HG03066 (cell line): Measurements from ENCODE around the gene CDKL5.
"Not testable (repeated sequence)": the region's sequence is repeated elsewhere in the genome, so short reads cannot be mapped to it uniquely, and the experiment has no call there.

Experiments
- ATAC-seq: cut with Tn5 transposase; IDR thresholded peaks from one replicate; pipeline ENCODE4 v1.9.1; 2021; ENCODE audit warnings: low read depth; ENCODE audit not compliant: unreplicated experiment

Gene CDKL5

DNA sequence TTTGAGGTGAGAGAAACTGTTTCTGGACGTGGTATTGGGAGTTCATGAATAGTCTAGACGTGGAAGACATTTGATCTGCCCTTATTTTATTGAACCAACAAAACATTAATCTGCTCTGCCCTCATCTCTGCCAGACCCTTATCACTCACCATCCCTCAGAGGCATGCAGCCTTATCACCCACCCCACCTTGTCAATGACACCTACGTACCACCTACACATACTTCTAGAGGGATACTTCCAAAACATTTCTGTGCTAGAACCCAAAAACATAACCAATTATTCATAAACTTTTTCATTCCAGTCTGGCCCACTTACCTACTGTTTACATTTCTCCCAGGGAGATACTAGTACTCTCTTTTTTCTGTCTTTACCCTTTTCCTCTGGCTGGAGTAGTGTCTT is 141.3 kb downstream of the CDKL5 start:
- ATAC-seq: no peak

DNA sequence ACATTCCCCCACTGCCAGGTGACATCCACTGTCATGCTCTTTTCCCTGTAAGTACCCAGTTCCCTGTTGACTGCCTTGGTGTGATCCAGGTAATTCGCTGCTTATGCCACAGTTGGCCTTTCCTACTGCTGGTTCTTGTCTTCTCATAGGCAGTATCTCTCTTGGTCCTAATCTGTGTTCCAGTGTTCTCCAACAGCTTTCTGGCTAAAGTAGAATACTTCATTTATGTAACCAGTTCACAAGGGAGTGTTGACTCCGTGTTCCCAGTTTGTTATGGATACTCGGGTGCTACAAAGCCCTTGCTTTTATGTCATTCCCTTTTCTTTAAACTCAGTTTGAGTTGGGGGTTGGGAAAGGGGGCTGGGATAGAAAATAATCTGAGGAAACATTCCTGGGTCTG is 148.1 kb downstream of the CDKL5 start:
- no peak for ATAC-seq

DNA sequence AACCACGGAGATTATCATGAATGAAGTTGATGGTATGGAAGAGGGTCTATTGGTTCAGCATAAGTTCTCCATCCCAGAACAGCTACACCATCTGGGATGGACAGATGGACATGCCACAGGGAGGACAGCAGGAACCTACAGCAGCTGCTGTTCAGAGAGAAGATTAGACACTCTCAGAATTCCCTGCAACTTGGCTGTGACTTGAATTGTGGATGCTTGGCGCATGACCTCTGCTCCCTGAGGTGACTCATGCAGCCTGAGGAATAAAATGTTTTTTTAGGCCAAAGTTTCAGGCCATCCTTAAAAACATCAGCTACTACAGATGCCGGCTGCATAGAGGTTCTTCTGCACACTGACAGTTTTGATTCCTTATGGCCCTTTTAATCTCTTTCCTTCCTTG is 149.2 kb downstream of the CDKL5 start:
- ATAC-seq: no peak

DNA sequence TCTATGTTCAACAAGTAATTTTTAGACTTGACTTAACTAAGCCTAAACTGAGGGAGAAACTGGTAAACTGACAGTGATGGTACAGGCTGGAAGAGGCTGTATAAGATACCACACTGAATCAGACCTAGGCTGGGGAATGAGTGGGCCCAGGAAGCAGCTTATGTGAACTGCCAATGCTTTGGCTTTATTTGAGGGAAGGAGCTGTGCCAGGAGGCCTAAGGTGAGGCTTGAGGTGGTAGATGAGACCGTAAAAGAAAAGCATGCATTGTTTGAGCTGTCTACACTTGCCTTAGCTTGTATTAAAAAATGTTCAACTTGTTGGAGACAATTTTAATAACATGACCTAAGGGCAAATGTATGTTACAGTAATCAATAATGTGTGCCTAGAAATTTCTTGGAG is 150.3 kb downstream of the CDKL5 start:
- no peak for ATAC-seq

DNA sequence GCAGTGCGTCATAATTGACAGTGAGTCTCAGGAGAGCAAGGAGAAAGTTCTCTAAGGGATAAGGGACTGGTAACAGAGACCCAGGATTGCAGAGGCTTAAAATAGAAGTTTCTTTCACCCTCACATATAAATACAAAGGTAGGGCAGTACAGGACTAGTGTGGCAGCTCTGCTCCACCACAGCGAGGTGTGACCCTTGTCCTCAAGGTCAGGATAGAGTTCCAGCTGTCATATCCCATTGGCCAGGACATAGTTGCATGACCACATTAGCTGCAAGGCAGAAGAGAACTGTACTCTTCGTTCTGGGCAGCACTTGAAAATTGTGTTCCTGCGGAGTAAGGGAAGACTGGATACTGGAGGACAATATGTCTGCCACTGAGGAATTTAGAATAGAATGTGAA is 152.0 kb downstream of the CDKL5 start:
- no peak for ATAC-seq

DNA sequence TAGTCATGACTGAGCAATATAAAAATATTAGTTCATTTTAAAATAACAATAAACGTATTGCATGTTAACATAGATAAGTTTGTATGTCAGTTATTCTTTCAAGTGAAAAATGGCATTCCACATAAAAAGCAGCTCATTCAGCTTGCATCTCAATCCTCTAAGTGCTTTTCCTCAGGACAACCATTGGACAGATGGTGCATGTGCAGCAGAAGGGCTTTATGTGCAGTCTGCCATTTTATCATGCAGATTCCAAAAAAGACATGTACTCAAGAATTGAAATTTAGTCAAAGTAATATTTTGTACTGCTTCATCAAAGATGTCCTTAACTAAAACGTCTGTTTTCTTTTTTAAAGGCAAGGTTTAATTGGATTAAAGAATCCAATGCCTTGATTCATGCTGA is 153.1 kb downstream of the CDKL5 start:
- ATAC-seq: no peak

DNA sequence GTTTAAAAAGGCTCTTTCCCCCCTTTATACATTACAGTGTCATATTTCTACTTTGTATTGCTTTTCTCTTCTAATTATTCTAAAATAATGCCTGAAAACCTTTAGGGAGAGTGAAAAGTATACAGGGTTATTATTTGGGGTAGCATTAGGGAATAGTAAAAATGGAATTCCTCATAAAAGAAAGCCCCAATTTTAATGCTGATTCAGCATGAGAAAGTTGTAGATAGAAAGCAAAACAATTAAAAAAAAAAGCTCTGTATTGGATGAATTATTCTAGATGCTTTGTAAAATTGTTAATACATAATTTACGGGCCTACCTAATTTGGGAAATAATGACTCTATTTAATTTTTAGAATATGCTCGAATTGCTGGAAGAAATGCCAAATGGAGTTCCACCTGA is 154.1 kb downstream of the CDKL5 start:
- no peak for ATAC-seq

DNA sequence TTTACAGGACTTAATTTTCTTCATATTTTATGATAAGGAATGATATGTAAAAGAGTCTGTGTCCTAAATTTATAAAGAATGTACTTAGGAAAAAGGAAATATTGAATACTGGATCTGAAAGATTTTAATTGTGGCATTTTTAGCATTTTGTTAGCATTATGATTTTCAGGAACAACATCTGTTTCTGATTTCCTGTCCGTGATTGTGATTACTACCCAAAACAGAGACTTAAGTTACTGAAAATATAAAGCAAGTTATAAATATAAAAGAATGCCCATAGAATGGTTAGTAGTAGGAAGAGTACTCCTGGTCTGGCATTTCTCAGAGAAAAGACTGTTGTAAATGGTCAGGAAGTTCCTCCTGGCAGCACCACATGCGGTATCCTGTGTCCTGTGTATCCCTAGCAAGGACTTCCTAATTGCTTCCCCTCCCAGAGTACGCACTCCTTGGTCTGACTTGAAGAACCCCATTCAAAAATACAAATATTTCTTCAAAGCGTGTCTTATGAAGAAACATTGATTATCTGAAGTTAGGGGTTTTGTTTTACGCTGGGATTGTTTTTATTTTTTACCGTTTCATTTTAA is 157.6 kb downstream of the CDKL5 start:
- no peak for ATAC-seq

DNA sequence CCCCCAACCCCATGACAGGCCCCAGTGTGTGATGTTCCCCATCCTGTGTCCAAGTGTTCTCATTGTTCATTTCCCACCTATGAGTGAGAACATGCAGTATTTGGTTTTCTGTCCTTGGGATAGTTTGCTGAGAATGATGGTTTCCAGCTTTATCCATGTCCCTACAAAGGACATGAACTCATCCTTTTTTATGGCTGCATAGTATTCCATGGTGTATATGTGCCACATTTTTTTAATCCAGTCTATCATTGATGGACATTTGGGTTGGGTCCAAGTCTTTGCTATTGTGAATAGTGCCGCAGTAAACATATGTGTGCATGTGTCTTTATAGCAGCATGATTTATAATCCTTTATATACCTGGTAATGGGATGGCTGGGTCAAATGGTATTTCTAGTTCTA is 163.9 kb downstream of the CDKL5 start:
- not testable (repeated sequence) for ATAC-seq

DNA sequence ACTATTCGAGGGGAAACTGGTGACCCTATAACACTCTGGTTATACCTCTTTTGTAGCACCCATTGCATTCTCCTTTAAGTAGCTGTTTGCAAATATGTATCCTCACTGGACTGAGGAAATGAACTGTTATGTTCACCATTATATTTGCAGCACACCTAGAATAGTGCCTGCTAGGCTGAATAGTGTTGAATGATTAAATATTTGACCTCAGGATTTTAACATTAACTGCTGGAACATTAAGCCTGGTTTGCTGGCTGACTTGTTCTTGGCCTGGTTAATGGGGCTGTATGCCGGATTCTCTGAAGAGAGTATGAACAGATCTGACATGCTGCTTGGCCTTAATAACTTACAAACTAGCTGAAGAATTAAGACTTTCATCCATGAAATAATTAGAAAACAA is 166.4 kb downstream of the CDKL5 start:
- no peak for ATAC-seq

DNA sequence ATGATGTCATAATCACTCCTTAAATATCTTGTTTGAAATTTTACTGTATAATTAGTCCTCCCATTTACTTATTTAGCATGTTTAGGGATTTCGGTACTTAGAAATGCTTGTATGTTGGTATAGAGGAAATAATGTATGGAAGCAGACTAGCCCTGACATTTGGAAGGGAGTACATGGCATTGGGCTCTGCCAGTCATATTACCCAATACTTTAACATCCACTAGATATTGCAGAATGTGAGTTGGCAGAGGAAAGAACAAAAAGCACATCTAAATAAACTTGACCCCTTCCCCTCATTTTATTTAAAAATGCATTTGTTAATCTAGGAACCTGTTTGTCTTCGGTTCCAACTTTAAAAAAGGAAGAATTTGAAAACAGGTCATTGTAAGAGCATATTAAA is 168.7 kb downstream of the CDKL5 start:
- ATAC-seq: no peak

DNA sequence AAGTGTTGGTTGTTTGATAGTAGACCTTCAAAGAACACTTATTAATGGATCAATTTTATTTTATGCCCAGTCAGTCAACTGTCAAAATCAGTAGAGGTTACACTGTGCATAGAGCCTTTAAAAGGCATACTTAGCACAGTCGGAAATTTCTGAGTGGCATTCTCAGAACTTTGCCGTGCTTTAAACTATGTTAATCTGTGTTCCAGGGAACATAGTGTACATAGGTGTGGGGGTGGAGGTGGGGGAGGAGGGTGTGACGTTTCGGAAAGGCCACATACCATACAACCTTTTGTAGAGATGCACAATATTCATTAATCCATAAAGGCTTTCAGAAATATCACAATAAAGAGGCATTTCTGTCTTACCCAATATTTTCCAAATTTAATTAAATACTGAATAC is 170.7 kb downstream of the CDKL5 start:
- ATAC-seq: no peak

DNA sequence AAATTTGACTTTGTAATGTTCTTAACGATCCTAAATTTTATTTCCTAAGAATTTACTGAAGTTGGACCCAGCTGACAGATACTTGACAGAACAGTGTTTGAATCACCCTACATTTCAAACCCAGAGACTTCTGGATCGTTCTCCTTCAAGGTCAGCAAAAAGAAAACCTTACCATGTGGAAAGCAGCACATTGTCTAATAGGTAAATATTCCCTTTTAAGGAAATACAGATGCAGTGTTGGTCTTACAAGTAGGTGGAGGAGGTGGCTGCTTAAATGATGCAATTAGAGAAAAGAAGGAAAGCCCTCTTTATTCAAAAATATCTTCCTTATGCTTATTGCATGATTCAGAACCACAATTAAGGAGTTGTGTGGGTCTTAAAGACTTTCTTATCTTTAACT is 173.0 kb downstream of the CDKL5 start:
- no peak for ATAC-seq

DNA sequence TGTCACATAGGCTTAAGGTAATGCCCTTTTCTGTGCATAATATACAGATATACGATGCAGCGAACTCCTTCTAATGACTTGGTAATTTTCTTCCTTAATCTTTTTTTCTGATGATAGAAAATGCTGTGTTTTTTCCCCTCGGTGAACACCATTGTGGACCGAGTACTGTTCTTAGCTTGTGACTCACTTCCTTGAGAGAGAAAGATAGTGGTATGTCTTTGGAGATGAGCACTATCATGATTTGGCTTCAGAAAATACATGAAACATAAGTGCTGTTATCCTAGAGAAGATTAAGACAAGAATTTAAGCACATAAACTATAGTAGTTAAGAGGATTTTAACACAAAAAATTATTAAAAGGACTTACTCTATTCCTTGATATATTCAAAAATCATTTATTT is 182.6 kb downstream of the CDKL5 start:
- ATAC-seq: no peak

DNA sequence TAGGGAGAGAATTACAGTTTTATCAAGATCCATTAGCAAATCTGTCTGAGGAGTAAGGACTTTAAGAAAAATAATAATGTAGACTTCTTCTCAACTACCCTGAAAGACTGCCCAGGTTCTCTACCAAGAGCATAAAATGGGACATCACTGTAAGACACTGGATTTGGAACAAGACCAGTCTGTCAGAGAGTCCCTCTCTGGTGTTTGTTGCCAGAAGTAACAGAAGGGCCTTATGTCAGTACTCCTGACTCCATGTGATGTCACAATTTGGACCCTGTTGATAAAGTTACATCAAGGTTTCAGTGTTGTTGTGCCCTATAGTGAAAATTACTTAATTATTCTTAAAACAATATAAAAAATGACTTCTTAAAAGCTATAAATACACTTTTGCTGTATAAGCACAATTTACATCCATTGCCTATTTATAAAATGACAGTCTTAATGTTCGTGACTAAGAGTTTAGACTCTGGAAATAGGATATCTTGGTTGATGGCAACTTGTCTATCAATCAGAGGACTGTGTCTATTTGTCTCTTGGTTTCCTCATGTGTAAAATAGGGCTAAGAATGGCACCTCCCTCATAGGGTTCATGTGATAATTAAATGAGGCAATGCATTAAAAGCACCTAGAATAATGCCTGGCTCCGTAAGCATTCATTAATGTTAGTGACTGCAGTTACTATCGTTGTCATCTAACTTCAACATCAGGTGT is 188.7 kb downstream of the CDKL5 start:
- ATAC-seq: no peak

DNA sequence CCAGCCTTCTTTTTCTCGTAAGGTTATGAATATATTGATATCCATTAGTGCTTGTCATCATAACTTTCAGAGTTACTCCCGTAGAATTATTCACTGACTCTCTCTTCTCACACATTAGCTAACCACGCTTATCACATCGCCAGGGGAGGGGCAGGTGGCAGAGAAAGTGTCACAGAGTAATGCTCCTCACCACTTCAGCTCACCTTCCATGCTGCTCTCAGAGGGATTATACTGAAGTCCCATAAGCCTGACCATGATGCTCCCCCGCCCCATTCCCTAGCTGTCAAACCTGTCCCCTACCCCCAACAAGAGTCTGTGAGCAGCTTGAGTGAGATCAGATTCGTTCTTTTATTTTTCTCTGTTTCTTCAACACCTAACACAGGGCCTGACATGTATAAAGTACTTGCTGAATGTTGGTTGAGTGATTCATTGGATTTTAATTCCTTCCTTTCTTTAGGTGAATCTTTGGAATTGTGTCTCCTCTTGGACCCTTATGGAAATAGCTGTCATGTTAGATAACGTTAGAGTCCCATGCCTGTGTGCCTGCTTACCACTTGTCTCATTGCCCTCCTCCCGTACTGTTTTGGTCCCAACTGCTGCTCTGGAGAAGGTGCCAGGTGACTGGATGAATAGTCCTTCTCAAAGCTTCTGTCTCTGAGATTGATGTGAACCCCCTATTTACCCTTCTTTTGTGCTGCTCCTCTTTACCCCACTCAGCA is 191.4 kb downstream of the CDKL5 start:
- ATAC-seq: no peak

DNA sequence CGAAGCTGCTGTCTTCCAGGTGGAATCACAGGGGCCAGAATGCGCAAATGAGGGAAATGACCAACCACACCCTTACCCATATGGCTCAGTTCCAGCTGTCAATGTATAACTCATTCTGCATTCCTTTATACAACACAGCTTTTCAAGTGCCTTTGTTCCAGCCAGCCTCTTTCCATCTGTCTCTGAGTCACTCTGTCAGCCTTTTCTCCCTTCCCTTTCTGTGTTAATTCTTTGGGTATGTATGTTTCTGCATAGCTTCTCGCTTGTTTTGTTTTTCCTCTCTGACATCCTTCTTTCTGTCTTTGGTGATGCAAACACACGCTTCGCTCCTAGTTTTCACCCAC is 192.0 kb downstream of the CDKL5 start:
- no peak for ATAC-seq

DNA sequence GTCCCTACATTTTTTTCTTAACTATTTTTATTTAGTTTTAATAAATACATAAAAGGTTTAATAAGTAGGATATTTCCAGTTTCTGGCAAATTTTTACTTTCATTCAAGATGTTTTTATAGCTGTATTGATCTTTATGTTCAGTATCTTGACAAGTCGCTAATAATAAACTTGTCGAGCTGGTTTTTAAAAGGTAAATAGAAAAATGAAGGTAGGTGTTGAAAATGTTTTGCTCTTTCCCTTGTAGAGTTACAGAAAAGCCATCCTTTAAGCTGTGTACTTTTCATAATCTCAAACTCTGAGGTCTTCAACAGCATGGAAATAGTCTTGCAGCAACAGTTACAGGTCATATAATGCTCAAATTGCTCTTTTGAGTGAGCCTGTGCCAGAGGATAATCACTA is 193.9 kb downstream of the CDKL5 start:
- no peak for ATAC-seq

DNA sequence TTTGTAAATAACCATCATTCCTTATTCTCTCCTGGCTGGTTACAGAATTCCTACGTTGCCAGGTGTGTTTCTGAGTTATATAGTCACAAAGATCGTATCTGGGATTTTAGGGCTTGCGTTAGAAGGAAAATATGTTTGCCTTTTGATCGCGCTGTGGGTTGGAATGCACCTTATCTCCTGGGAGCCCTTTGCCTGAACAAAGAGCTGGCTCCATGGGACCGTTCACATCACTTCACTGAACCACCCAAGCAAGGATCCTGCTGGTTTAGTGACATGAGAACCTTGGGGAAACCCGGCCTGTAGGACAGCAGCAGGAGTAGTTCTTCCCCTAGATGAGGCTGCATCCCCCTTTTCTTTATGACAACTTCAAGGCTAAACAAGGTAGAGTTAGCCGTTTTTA is 194.9 kb downstream of the CDKL5 start:
- no peak for ATAC-seq

DNA sequence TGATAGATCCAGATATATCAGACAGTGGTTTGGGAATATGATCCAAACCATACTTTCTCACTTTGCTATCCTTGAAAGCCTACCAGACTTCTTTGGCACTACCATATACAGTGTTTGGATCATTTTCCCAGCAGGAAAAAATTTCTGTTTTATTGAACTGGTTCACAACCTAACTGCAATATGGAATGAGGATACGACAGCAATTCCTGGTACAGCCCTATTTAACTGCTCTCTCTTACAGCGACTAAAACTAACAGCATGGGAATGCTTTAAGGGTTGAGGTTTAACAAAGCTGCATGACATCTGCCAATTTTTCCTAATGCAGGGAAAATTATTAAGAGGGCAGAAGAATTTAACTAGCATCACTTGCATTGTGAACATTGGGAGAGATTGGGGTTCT is 199.2 kb downstream of the CDKL5 start:
- ATAC-seq: no peak

DNA sequence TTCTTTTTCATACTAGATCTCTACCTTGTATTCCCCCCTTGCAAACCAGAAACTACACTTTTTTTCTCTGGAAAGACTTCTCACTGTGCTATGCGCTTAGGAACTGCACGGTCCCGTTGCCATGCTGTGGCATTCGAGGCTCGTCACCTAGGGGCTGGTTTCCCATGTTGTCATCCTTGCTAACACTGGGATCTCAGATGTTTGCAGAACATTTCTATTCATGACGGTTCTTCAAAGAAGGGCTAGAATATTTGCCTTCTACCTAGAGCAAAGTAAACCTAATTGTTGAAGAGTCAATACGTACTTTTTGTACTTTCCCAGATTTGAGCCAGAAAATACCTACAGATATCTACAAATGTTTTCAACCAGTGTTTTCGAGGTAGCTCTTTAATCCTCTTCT is 205.5 kb downstream of the CDKL5 start:
- no peak for ATAC-seq

DNA sequence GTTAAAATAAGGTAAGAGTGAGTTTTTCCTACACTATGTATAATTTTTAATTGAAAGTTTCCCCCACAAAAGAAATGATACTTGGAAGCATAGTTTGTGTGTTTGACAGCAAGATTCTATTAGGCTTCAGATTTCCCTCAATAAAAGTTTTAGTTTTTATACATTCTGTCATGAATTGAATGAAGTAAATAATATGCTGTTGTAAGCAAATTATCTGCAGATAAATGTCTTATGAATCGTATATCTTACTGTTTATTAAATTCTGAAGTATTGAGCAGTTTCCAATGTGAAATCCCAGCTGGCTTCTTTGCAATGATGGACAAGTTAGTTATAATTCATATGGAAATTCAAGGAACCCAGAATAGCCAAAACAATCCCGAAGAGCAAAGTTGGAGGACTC is 213.0 kb downstream of the CDKL5 start:
- no peak for ATAC-seq
